GM12878 (cell line): ENCODE measurements around the gene SMURF1. TPM values are rescaled to one million over a fixed set of nuclear protein-coding genes. Genes with fewer than 3 reads are reported as not detected.

Experiments used
- ATAC-seq: fragments of 200-7000 bp; cut with Tn5 transposase; 3 replicates; pipeline ENCODE4 v1.9.1; 2020; ENCODE audit warnings: mild to moderate bottlenecking, moderate library complexity
- BruUV-seq: library from RNA; stranded (reverse); fragments of 400-500 nt; replicated peaks from 2 replicates; lab custom pipeline; 2021; lab: Mats Ljungman, UMichigan
- CTCF ChIA-PET: fragments of 300-600 bp; sonication (Branson Sonifier 250); formaldehyde crosslinking; extraction: SDS; loops from one replicate; lab custom pipeline; 2021; ENCODE audit warnings: inconsistent platforms; lab: Yijun Ruan, JAX
- POLR2A ChIA-PET: fragments of 350-600 bp; formaldehyde crosslinking; extraction: SDS; loops from one replicate; lab custom pipeline; 2021; ENCODE audit warnings: inconsistent platforms; lab: Charles Lee
- RAD21 ChIA-PET: fragments of 300-600 bp; sonication (Branson Sonifier 250); formaldehyde crosslinking; loops from one replicate; lab custom pipeline; 2023; ENCODE audit warnings: antibody characterized with exemption; ENCODE audit not compliant: unreplicated experiment; lab: Charles Lee
- SMC1A ChIA-PET: fragments of 300-600 bp; sonication (Branson Sonifier 250); formaldehyde crosslinking; loops from one replicate; lab custom pipeline; 2023; ENCODE audit not compliant: unreplicated experiment, uncharacterized antibody; lab: Charles Lee
- DNase-seq: peaks from one replicate; pipeline ENCODE4 v3.0.0-alpha.2; 2011; ENCODE audit warnings: low read depth, low spot score
- FAIRE-seq: peaks from 3 replicates; lab custom pipeline; 2011; peaks lifted over from hg19 to GRCh38; lab: Jason Lieb, UNC
- H2AFZ ChIP-seq: 2 replicates; pipeline ENCODE4 v1.6.0; 2011; ENCODE audit warnings: low read depth, low read length, control low read depth; ENCODE audit not compliant: control insufficient read depth
- H3K27ac ChIP-seq: 2 replicates; pipeline ENCODE4 v1.5.1; 2011; ENCODE audit warnings: control low read depth; ENCODE audit not compliant: control insufficient read depth, insufficient read depth
- H3K27me3 ChIP-seq, 2 experiments: replicated peaks in 1 of 2; 2 replicates each; pipeline versions ENCODE4 v1.6.0 to v1.6.1; 2011; ENCODE audit warnings: low read length in 1 of 2; ENCODE audit not compliant: control insufficient read depth in 2 of 2, insufficient read depth in 2 of 2
- H3K36me3 ChIP-seq, 2 experiments: 2 replicates each; pipeline ENCODE4 v1.5.1; 2011; ENCODE audit warnings: low read length in 1 of 2; ENCODE audit not compliant: control insufficient read depth in 2 of 2, insufficient read depth in 2 of 2
- H3K4me1 ChIP-seq: 2 replicates; pipeline ENCODE4 v1.6.1; 2011; ENCODE audit warnings: mild to moderate bottlenecking, low read length, moderate library complexity, mixed read lengths; ENCODE audit not compliant: control insufficient read depth, insufficient read depth
- H3K4me2 ChIP-seq: 2 replicates; pipeline ENCODE4 v1.6.0; 2011; ENCODE audit warnings: control low read depth; ENCODE audit not compliant: control insufficient read depth, insufficient read depth
- H3K4me3 ChIP-seq: fragments of 200-600 bp; sonication (generic); 2 replicates; pipeline ENCODE4 v1.5.1; 2016
- H3K79me2 ChIP-seq: 2 replicates; pipeline ENCODE4 v1.6.0; 2011; ENCODE audit warnings: low read length; ENCODE audit not compliant: control insufficient read depth, insufficient read depth
- H3K9ac ChIP-seq: 2 replicates; pipeline ENCODE4 v1.8.0; 2011; ENCODE audit warnings: low read length, control low read depth, mixed read lengths; ENCODE audit not compliant: control insufficient read depth, insufficient read depth
- H3K9me3 ChIP-seq: replicated peaks from 3 replicates; pipeline ENCODE4 v1.5.1; 2011; ENCODE audit warnings: mild to moderate bottlenecking, low read length; ENCODE audit not compliant: control insufficient read depth, insufficient read depth
- H4K20me1 ChIP-seq: 2 replicates; pipeline ENCODE4 v1.6.0; 2011; ENCODE audit not compliant: control insufficient read depth, insufficient read depth
- E4F1 ChIP-seq: fragments of 450-650 bp; IDR thresholded peaks from 2 replicates; pipeline ENCODE4 v1.6.1; 2018; ENCODE audit warnings: borderline replicate concordance, mild to moderate bottlenecking; ENCODE audit not compliant: partially characterized antibody
- EP300 ChIP-seq, 2 experiments: fragments of 150-350 bp in 1 of 2; IDR thresholded peaks; 2 replicates each; pipeline ENCODE4 v1.6.1; 2011 to 2012; ENCODE audit warnings: low read depth in 2 of 2, low read length in 2 of 2, borderline replicate concordance in 1 of 2, improper control_type of control experiment in 1 of 2, inconsistent platforms in 1 of 2; ENCODE audit not compliant: control insufficient read depth in 1 of 2
- FOS ChIP-seq: IDR thresholded peaks from 3 replicates; pipeline ENCODE4 v1.6.1; 2011; ENCODE audit warnings: borderline replicate concordance; ENCODE audit not compliant: insufficient read length; ENCODE audit errors: extremely low read depth
- GATAD2B ChIP-seq: fragments of 450-650 bp; conservative IDR thresholded peaks from 2 replicates; pipeline ENCODE4 v1.6.1; 2017; ENCODE audit warnings: low read depth, mild to moderate bottlenecking, moderate library complexity
- TCF3 ChIP-seq: IDR thresholded peaks from 2 replicates; pipeline ENCODE4 v1.6.1; 2012; ENCODE audit warnings: low read depth, mild to moderate bottlenecking, low read length, borderline replicate concordance; ENCODE audit not compliant: insufficient read depth
- WGBS: methylation state at CpG from one replicate; pipeline ENCODE4 v1.1.6; 2016; ENCODE audit warnings: low lambda C conversion rate; ENCODE audit not compliant: insufficient replicate concordance, insufficient coverage; ENCODE audit errors: missing lambda C conversion rate; 5-methylcytosine and 5-hydroxymethylcytosine counted together
- in situ Hi-C: fragments of 300-500 bp; cut with MboI; formaldehyde crosslinking; loops from 9 replicates; pipeline ENCODE4 v1.14.3; 2018; ENCODE audit warnings: mixed read lengths
- intact Hi-C: fragments of 100-400 bp; cut with micrococcal nuclease; formaldehyde crosslinking; loops from one replicate; pipeline ENCODE4 v1.14.2; 2022; ENCODE audit not compliant: unreplicated experiment
- polyA plus RNA-seq, 11 experiments: library from polyadenylated mRNA; depleted of rRNA in 4 of 11; unstranded in 6 of 11; stranded (reverse) in 5 of 11; fragments of >200 nt; fragmentation: Nextera tagmentation in 4 of 11; fragmentation: Illumina TruSeq in 1 of 11; extraction: Ambion mirVana in 4 of 11; extraction: Trizol in 1 of 11; gene quantifications; 1 replicate in 1 of 11; 2 replicates in 10 of 11; pipeline versions ENCODE4 v1.2.1 to v1.2.3, GENCODE V29; 2011 to 2016; ENCODE audit warnings: inconsistent platforms in 2 of 11, missing spikeins in 2 of 11, low read depth in 1 of 11
- total RNA-seq, 4 experiments: library from RNA; depleted of rRNA in 3 of 4; stranded (reverse); fragments of >200 nt in 3 of 4; fragmentation: Illumina TruSeq in 1 of 4; extraction: Trizol in 1 of 4; gene quantifications; 2 replicates each; pipeline versions ENCODE4 v1.2.1 to v1.2.3, GENCODE V29; 2013 to 2021
- TF ChIP-seq, protein P1 (sequence below): IDR thresholded peaks from 2 replicates; pipeline ENCODE4 v1.6.1; 2011; ENCODE audit warnings: borderline replicate concordance, low read depth, mild to moderate bottlenecking, moderate library complexity, low read length; ENCODE audit not compliant: insufficient read depth, poor library complexity, severe bottlenecking

SMURF1 gene
- total and polyA plus RNA-seq, 10 of the 15 experiments (the other 5 are each of a cell fraction or from before 2014, with no cell fraction given): 0.76 to 14.0 (median 7.9) TPM

GRCh38 chr7:99076615-99077014, 67.3 kb downstream of the SMURF1 start:
- FAIRE-seq (no peak), DNase-seq (no peak), ATAC-seq (no peak)
- no peaks in the 10 kb centered on the region for H4K20me1 ChIP-seq
- ChIA-PET CTCF (interaction anchor here (1.7 kb wide), 1 partner anchor 14 kb away, joined by 3 read pairs; no protein-coding TSS in a partner anchor), RAD21 (no interaction called here), SMC1A (interaction anchor here (0.7 kb wide), 1 partner anchor 160 kb away, joined by 3 read pairs; no protein-coding TSS in a partner anchor), POLR2A (no interaction called here)
- H3K27me3 ChIP-seq: no peaks in the 10 kb centered on the region
- no peak overlapping the region for H3K27ac ChIP-seq
- 95% methylated on average over 10 of the region's 10 CpGs for WGBS
- H3K9me3 ChIP-seq: no peaks in the 10 kb centered on the region
- H3K79me2 ChIP-seq: no peaks in the 10 kb centered on the region; the same call in 1 of the 2 replicates
- H2AFZ ChIP-seq: no peak overlapping the region
- in situ Hi-C loops: no loop called here
- intact Hi-C loops: no loop called here
- no peaks in the 10 kb centered on the region for H3K36me3 ChIP-seq
- H3K9ac ChIP-seq: no peak overlapping the region
- TF ChIP-seq EP300 (IDR thresholded peaks at IDR 0.05; ENCODE audit: borderline replicate concordance in 1 of 2, control insufficient read depth in 1 of 2, low read depth in 2 of 2, low read length in 2 of 2) (no peak), FOS (no peak), TCF3 (peak; percentile 75; the same call in 1 of the 2 replicates), GATAD2B (no peak), E4F1 (no peak)
- TF ChIP-seq, protein P1, sequence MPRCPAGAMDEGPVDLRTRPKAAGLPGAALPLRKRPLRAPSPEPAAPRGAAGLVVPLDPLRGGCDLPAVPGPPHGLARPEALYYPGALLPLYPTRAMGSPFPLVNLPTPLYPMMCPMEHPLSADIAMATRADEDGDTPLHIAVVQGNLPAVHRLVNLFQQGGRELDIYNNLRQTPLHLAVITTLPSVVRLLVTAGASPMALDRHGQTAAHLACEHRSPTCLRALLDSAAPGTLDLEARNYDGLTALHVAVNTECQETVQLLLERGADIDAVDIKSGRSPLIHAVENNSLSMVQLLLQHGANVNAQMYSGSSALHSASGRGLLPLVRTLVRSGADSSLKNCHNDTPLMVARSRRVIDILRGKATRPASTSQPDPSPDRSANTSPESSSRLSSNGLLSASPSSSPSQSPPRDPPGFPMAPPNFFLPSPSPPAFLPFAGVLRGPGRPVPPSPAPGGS: peak; percentile 95
- no peak overlapping the region for H3K4me3 ChIP-seq
- no TSS peak for BruUV-seq
- no peak overlapping the region for H3K4me2 ChIP-seq
- no peaks in the 10 kb centered on the region for H3K4me1 ChIP-seq
